Kidney tubule cell (primary cell): ENCODE data around the gene ZAR1L.

Source experiments
- DNase-seq: peaks from one replicate; pipeline ENCODE4 v3.0.0-alpha.2; 2018; ENCODE audit warnings: low spot score

The ZAR1L gene

DNA sequence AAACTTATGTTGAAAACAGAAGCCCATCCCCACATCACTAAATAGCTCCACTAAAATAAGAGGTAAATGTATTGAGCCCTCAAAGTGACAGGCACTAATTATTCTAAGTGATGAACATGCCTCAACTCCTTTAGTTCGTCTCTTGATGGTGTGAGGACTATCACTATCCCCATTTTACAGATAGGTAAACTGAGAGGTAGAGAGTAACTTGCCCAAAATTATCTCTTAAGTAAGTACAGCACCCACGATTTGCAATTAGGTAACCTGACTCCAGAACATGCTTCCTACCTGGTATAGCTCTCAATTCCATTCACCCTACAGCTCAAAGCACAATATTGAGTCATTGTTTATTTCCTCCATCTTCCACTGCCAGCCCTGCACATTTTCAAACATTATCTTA is 12.7 kb downstream of the ZAR1L start:
- DNase-seq: no peak

DNA sequence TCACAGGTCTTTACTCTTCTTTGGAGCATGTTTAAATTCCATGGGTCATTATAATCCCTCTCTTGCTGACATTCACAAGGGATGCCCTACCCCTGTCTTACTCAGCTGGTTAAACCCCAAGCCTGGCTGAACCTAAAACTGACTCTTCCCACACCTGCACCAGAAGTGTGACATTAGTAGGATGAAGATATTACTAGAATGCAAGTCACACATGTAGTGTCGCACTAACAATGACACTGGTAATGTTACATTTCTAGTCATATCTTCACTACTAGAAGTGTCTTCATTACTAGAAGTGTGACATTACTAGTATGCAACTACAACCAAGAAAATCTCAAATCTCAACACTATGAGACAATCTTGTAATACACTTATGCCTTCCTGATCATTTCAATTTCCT is 14.2 kb downstream of the ZAR1L start:
- DNase-seq: no peak

DNA sequence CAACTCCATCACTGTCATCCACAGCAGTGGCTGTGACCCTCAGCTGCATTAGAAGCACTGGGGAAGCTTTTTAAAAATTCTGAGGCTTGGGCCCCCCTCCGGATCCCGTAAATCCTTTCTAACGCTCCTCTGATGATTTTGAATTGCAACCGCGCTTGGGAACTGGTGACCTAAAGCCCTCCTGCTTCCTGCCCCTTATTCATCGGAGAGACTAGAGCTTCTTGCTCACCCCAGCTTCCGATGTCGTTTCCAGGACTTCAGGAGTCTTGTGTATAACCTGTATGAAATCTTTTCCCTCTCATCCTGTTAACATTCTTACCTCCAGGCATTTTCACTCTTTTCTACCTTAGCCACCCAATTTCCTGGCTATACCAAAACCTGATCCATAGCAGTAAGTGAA is 14.8 kb downstream of the ZAR1L start:
- DNase-seq: no peak

DNA sequence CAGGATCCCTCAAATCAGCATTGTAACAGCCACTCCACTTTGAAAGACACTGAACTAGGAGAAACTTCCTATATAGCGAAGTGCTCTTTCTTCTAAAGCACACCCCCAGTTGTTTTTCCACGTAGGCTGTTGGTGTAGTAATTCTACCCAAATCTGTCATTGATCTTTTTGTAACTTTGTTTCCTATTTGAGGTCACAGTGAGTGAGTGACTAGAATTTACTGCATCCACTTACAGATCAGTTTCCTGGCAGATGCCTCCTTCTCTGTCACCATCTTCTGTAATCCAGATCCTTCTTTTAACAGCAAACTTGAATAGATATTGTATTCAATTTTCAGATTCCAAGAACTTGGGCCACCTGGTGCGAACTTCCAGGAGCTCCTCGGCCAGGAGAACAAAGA is 15.3 kb downstream of the ZAR1L start:
- DNase-seq: no peak

DNA sequence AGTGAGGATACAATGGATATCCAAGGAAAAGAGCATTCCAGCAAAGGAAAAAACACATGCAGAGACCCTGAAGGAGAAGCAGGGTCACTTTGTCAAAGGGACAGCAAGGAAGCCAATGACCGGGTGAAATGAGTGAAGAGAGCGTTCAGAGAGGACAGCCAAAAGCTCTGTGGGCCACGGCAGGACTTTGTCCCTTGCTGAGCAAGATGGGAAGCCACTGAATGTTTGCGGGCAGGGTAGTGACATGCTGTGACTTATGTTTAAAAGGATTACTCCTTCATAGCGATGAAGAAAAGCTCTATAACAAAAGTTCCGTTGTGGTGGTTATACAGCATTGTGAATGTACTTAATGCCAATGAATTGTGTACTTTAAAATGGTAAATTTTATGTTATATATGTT is 16.5 kb downstream of the ZAR1L start:
- no peak for DNase-seq

DNA sequence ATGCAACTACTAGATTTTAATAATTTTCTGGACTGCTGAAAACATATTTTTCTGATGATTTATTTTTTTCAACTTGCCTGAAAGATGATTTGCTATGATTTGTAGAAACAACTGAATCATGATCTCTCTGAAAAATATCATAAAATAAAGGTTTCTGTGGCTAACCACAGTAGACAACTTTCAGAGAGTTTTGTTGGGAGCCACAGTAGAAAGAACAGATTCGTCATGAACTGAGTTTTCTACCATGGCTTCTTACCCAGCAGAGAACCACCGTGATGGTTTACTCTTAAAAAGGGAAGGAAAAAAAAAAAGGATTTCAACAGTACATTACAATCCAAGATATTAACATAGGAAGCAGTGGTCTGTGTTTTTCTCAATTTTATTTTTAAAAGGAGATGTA is 18.0 kb downstream of the ZAR1L start:
- DNase-seq: no peak

DNA sequence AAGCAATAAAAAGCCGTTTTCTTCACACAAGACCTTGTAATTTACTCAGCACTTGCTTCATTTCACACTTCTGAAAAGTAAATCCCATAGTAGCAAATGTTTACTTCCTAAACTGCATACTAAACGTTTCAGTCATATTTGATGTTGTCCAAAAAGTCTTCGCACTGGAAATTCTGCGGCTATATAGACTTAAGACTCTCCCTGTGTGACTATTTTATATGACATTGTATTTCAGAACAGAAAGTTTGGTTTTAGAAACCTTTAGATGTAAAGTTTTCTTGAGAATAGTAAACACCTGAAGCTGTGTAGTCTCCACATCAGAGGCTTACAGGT is 29.6 kb downstream of the ZAR1L start:
- no peak for DNase-seq

DNA sequence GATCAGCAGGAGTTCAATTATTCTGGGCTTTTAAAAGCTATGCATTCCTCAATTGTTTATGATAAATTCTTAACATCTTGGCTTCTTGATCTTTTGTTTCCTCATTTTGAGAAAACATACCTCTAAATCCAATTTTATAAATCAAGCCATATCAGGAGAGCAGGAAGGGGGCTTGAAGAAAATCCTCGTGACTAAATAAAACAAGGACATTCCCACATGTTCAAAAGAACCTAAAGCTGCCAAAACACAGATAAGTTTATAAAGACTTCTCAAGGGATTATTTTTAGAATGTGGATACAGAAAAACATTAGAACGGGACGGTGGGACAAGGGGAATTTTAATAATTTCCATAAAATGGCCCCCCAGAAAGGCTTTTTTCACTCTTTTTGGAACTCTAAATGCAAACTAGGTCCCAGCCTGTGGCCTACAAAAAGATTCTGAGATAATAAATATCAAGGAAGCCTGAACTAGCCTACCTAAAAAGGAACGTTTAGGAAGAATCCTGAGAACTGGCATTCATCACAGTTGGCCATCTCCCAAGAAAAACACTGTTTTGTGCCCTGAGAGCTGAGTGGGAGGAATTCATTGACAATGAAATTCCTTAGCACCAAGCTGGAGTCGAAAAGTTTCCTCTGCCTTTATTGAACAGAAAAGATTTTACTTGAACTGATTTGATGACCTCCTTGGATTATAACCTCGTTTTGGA is 30.1 kb downstream of the ZAR1L start:
- peak; percentile 64 for DNase-seq

DNA sequence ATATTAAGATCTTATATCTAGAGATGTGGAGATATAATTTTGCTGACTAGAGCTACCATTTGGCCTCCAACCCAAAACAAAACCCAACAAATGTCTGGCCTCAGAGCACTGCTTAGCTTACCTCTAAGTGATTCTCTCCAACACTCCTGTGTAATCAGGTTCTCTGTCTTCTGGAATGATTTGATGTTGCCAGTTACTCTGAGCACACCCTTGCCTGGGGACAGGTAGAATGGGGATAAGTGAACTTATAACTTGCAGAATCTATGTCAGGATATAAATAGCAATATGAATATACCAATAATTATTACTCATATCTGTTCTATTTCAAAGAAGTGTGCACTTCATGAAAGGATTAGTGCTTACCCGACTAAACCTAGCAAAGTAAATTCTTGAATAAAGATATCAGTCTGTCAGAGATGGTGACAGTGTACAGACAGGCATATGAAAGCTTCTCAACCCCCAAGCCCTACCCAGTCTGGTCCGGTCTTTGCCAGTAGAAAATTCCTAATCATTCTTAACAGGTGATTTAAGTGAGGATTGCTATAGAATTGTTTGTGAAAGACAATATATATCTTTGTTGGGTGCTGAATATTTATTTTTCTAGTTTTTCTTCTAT is 33.0 kb downstream of the ZAR1L start:
- DNase-seq: no peak

DNA sequence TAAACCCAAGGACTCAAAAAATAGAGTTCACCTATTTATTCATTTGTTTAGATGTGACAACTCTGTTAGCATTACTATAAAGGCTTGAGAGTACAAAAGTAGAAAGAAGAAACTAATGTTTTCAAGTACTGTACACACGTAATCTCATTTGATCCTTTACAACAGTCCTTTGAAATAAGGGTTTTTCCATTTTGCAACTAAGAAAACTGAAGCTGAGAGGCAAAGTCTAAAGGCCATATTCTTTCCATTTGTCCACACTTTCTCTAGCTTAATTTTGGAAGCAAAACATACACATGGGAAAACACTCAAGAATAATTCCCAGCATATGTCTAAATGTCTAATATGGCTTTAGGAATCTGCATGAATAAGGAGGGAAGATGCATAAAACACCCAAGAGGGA is 34.1 kb downstream of the ZAR1L start:
- DNase-seq: no peak

DNA sequence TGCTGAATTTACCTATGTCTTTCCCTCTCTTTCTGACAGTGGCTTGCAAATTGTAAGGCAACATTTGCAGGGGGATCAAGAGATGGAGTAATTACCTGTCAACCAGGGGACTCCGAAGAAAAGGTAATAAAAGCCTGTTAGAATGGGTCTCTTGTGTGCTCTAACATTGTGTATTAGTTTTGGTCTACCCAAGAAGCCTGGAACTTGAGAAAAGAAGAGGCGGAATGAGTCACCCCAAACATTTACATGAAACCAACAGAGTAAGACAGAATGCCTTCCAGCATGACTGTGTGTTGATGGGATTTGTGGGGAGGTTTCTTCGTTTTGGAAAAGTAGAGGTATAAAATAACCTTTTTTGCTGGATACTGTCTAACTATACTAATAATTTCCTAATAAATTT is 36.7 kb downstream of the ZAR1L start:
- DNase-seq: peak; percentile 30

DNA sequence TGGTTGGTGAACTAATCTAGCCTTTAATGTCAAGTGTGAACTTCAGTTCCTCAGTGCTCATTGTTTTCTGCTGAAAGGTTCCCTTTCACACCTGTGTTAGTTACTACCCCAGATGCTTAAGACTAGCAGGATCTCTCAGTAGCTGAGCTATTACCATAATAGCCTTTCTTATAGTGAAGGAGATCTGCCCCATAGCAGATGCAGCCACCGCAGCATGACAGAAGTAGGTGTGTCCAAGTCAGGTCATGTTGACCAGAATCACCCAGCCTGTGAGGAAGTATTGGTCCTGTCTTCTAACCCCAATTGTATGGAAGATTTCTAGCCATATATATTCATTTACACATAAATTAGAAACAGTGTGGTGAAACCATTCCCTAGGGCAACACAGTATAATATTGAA is 37.3 kb downstream of the ZAR1L start:
- no peak for DNase-seq

DNA sequence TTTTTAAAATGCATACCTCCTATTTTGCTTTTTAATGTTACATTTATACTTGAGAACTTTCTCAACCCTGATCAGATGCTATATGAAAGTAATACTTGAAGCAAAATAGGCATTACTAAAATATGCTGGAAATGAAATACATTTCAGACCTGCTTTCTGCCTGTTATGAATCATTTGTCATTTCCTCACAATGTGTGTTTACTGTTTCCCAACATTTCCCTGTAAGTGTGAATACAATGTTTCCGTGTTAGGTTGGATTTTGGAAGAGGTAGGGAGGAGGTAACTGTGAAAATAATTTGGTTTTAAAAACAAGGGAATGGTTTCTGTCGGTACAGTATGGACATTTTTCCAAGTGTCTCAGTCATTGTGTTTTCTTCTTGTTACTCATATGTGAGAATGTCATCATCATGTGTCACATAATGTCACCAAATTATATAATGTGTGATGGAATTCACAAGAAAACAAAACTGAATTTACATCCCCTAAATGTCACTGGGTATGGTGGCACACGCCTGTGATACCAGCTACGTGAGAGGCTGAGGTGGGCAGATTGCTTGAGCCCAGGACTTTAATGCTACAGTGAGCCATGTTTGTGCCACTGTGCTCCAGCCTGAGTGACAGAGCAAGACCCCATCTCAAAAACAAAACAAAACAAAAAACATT is 43.0 kb downstream of the ZAR1L start:
- no peak for DNase-seq

DNA sequence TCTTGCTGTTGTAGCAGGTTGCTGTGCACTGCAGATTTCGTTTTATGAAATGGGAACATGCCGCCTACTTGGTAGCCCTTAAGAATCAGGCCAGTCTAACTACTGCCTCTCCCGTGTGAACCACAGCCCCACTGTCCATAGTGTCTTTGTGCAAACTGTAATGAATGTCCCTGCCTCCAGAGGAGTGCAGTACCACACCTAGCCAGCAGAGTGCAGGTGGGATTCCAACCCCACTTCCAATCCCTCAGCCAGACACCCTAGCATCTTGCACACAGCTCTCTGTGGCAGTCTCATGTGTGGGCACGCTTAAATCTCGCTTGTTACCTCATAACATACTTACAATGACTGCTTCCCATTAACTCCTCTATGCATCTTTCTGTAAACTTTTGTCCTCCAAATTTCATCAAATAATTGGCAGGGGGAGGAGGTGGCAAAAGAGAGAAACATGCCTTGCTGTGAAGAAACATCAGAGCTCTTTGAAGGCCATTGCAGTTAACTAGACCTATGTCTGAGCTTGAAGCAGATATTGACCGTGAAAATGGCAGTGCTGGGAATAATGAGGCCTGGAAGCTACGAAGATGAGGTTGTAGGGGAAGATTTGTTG is 47.2 kb downstream of the ZAR1L start:
- peak; percentile 35 for DNase-seq

DNA sequence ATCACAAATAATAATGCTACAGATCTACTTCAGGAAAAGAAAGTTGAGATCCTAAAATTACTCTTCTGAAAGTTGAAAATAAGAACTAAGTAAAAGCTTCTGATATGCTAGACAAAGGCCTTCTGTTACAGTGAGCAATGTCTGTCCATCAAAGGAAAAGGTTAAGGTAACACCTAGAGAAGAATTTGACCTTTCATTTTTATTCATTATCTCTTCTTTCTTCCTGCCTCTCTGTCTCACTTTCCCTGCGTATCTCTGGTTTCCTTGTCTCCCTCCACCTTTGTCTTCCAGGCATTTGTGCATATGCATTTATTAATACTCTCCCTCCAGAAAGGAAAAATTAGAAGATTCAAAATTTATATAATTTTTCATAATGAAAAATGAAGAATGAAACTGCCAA is 49.0 kb downstream of the ZAR1L start:
- DNase-seq: no peak

DNA sequence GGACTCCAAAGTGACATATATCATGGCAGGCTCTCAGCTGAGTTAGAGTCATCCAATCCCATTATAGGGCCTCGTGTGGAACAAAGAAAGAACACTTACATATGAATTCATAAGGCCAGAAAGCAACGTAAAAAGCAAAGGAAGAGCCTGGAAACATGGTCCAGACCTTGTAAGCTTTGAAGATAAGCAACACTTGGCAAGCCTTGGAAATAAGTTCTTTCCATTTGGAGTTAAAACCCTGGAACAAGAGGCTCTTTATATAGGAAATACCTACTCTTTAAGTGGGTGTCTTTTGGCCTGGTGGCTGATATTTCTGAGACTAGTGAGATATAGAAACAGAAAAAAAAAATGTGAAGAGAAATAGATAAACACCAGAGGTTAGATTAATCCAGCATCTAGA is 49.4 kb downstream of the ZAR1L start:
- DNase-seq: no peak

DNA sequence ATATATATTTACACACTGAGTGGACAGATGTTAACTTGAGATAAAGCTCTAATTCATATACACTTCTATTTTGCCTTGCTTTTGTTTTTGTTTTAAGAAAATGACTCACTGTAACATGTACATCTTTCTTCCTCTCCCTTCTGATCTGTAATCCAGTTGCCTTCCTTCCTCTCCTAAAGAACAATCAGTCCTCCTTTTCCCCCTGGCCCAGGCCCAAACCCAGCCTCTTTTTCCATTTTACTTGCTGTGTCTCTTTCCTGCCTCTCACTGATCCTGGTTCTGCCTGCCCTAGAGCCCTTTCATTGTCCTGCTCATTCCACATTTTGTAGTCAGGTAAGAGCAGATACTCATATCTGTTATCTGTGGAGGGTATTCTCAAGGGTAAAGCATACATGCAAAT is 50.8 kb downstream of the ZAR1L start:
- DNase-seq: no peak

DNA sequence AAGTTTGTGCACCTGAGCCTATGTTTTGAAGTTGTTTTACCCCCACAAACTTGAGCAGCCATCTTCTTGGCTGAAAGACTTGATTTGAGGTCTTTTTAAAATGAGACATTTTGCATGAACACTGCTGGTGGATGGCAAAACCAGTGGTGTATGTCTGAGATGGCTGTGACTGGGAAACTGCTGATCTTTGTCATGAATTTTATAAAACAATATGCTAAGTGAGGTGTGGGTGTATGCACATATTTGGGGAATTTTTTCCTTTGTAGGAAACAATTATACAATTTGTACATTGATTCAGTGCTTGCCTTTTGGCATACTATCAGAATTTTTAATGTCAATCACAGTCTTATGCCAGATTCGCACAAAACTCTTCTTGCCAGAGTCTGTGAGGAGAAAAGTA is 52.5 kb downstream of the ZAR1L start:
- DNase-seq: no peak

DNA sequence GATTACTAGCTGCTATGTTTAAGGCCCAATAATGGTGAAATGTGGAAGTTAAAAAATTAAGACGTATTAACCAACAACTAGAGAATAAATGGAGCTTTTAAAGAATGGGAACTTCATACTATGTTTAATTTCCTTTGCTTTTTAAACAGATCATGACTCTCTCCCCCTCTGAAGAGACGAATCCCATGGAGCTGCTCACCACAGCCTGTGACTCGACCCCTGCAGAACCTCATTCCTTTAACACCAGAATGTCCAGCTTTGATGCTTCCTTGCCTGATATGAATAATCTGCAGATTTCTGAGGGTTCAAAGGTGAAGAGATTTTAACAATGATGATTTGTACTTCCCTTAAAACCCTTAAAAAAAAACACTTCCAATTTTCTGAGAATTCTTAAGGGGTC is 53.0 kb downstream of the ZAR1L start:
- DNase-seq: peak; percentile 44

DNA sequence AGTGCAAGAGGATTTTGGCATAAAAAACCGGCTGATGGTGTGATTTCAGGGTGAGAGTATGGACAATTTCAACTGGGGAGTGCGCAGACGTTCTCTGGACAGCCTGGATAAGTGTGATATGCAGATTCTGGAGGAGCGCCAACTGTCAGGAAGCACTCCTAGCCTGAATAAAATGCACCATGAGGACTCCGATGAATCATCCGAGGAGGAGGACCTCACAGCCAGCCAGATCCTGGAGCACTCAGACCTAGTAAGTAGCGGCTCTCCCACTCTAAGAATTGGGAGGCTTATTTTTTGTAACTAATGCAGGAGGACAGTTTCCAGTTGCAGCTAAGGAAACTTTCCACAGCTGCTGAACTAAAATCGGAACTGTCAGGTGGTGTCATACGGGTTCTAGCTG is 53.6 kb downstream of the ZAR1L start:
- DNase-seq: peak; percentile 49

DNA sequence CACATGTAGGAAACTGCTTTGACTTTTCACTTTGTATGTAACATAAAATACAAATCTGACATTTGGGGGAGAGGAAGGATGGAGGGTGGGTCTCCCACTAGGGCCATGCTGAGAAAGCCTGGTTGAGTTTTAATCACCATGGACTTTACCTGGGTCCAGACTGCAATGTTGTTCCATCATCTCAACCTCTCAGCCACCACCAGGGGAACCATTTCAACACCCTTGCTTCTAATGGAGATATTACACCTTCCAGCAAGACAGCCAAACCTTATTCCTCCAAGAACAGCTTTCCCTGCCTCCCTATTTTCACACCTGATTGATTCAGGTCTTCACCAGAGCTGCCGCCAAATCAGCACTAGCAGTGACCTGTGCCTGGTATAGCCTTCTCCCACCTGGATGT is 56.0 kb downstream of the ZAR1L start:
- no peak for DNase-seq

DNA sequence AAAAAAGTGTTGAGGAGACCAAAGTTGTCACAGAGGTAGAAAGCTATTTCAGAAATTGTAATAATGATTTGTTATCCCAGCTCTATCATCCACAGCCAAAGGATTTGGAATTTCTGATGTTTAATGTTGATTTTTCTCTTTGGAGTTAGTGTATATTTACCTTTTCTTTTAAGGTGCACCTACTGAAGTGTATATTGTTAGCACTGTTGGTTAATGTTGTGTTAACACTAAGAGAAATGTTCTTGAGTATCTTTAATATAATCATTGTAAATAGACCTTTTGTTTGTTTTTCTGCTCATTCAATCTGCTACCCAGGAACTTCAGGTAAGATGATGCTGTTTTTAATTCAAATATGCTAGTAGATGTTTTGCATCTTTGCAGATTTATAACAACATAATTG is 57.5 kb downstream of the ZAR1L start:
- no peak for DNase-seq

DNA sequence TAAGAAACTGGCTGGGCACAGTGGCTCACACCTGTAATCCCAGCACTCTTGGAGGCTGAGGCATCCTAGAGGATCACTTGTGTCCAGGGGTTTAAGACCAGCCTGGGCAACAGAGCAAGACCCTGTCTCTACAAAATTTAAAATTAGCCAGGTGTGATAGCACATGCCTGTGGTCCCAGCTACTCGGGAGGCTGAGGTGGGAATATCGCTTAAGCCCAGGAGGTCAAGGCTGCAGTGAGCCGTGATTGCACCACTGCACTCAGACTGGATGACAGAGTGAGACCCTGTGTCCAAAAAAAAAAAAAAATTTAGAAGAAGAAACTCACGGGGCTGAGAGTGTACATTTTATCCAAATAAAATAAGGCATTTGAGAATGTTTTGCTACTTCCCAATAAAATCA is 58.9 kb downstream of the ZAR1L start:
- DNase-seq: no peak

DNA sequence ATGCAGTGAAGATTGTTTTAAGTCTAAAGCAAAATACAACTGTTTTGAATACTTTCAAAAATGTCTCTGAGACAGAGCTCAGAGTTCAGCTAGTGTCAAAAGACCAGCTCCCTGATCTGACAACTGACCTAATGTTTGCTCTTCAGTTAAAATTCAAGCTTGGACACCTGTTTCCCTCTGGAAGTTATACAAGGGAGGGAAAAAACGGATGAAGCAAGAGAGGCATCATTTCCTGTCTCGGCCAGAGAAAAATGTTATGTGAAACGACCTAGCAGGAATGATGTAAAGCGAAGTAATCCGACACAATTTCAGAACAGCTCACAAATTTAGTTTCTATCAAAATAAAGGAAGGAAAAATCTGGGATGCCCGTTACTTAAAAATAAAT is 59.4 kb downstream of the ZAR1L start:
- no peak for DNase-seq
